ENCODE data around the gene CTNNA2.
"Not testable (repeated sequence)": the region's sequence is repeated elsewhere in the genome, so short reads cannot be mapped to it uniquely, and the experiment has no call there.

The CTNNA2 gene

DNA sequence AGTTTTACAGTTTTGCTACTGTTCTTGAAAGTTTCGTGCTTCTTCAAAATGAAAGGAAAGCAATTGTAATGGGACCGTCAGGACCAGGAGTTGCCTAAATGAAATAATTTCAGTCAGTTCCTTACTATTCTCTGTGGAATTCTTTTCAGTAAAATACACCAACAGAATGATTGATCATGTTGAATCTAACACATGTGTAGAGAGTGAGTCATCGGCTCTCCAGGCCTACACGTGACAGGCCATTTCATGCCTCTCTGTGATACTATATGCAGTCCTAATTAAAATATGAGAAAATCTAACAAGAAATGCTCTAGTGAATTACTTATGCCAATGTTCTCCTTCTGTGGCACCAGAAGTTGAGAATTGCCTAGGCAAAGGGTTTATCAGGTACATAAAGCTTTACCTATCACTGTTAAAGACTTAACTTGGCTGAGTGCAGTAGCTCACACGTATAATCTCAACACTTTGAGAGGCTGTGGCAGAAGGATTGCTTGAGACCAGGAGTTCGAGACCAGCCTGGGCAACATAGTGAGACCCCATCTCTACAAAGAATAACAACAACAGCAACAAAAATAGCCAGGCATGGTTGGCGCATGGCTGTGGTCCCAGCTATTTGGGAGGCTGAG, 592.3 kb downstream of the CTNNA2 start:
- DNase-seq, result no peak

DNA sequence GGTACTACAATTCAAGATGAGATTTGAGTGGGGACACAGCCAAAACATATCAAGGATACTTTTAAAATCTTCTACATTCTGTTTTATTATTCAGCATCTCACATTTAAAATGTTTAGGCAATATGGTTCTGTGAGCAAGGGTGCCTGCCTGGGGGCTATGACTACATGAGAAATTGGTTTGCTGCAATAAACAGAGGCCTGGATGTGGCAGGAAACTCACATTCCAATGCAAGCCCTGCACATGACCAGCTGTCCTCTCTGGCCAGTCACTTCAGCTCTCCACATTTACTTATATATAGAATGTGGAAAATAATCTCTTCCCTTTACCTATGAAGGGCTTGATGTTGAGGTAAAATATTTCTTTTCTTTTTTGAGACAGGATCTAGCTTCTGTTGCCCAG, 598.3 kb downstream of the CTNNA2 start:
- DNase-seq, result no peak

DNA sequence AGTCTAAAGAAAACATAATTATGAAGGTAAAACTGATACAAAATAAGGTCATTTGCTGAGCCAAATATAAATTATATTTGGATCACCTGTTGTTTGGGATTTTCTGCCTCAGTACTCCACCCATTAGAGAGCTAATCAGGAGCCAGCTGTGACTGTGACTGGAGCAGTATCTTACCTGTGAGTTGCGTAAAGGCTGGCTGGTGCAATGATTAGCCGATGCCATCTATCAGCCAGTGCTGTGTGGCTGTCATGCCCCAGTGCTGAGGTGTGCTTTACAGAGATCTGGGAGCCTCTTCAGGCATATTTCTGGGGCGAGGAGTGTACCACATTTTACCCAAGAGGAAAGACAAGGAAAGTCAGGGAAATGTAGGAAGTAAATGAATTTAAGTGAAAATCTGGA, 599.9 kb downstream of the CTNNA2 start:
- DNase-seq, result no peak

DNA sequence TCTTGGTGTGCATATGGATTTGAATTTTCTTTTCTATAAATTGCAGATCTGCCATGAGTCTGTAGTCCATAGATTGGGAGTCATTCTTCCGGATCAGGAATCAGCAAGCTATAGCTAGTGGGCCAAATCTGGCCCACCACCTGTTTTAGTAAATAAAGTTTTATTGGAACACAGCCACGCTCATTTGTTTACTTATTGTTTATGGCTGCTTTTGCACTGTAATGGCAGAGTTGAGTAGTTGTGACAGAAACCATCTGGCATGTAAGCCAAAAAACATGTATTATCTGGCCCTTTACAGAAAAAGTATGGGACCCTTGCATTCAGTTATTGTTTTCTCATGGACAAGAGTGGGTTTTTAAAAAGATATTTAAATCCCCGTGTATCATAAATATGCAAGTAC, 600.5 kb downstream of the CTNNA2 start:
- no peak for DNase-seq

DNA sequence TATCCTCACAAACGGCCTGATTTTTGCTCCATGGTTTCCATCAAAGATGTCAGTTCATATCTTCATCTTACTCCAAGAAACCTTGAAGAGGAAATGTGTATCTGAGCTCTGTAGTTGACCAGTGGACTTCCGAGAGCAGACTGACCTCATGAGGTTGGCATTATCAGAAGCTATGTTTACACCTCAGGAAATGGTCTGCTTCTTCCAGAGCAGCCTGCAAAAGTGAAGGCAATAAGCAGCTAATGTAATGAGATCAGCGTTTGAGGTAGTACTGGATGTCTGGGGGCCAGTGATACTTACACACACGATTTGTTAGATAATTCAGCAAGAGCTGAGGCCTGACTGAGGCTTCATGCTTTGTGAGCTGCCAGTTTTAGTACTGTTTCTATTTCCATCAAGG, 602.0 kb downstream of the CTNNA2 start:
- no peak for DNase-seq

DNA sequence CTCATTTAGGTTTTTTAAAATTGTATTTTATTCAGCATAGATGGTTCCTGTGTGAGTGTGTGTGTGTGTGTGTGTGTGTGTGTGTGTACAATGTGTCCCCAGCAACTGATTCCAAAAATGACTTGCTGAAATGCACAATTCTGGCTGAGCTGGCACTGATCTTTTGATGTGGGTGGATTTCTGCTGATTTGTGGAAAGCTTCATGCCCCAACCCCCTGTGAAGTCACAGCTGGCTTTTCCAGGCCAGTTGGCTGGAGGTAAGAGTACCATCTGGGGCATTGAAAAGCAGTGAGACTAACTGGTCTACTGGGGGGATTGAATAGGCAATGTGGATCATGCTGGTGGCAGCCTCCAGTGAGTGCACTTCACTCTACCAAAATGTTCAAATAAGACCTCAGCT, 604.5 kb downstream of the CTNNA2 start:
- no peak for DNase-seq

DNA sequence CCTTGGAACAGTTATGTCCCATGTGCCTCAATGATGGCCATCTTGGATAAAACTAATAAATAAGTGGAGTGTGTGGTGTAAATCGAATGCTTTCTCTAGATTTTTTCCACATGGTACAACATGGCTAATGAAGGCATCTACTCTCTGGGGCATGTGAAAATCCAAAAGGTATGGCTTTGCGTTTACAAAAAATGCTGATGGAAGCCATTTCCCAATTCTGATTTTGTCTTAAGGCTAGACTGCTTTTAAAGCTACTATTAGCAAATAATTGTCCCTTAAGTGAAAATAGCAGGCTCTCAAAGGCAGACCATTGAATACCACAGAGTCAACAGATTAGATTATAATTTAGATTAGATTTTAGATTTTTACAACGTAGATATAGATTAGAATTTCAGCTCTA, 608.0 kb downstream of the CTNNA2 start:
- DNase-seq, result no peak

DNA sequence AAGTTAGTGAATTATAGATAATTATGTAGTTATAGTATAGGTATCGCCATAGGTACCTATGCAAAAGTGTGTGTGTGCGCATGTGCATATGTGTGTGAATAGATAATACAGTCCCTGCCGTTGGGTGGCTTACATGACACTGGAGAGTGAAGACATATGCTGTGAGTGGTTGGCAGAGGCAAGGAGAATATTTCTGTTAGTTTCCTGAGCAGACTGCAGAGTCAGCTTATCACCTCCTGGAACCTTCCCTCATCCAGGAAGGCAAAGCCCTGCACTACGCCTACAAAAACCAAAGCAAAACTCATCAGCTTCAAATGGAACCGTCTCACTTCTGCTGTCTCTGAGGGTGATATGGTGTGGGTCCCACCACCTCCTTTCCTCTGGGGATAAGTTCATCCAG, 609.8 kb downstream of the CTNNA2 start:
- no peak for DNase-seq

DNA sequence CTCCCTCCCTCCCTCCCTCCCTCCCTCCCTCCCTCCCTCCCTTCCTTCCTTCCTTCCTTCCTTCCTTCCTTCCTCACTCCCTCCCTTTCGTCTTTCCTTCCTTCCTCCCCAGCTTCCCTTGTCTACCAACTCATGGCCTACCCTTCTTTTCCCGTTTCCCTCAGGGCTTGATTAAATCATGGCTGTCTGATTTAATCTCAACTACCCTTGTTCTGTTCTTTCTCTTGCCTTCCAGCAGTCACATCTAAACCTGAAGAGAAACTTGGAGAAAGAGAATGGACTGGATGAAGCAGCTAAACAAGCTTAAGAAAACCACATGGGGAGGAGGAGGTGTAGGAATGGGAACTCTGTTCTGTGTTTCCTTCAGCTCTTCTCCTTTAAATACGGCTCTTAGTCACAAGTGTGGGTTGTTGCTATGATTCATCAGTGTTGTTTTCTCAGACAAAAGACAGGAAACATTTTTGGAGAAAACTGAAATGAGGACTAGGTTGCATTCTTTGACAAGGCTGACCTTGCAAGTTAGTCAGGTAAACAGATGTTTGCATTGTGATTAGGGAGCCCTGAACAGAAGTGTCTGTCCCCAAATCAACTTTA, 613.8 kb downstream of the CTNNA2 start:
- no peak for DNase-seq

DNA sequence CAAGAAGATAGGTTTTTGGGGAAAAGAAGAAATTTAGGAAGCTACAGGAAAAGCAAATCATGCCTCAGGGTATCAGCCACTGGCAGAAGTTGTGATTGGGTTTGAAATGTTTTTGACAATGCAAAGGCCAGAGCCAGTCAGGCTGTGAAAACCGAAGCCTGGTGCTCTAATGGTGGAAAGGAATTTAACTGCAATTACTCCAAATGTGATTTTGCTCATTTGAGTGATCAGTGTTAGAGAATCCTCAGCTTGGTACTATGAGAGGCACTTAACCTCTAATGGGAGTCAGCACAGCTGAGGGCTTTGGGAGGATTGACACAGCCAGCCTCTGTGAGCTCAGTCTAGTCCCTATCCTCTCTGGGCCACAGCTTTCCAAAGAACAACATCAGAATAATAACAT, 615.2 kb downstream of the CTNNA2 start:
- no peak for DNase-seq

DNA sequence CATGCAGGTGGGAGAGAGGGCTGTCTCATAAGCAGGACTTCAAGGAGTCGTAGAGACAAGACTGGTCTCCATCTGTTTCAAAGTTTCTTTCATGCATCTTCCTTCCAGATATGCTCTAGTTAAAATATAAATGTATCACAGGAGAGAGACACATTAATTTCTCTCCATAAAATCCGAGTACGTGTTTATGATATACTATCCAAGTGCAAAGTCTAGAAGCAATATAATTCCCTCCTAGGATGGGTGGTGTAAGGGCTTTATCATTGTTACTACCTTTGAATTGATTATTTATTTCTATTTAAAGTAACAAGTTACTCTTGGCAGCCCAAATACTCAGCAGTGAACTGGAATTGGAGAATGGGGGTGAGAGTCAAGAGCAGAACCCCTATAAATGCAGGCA, 619.4 kb downstream of the CTNNA2 start:
- DNase-seq, result no peak

DNA sequence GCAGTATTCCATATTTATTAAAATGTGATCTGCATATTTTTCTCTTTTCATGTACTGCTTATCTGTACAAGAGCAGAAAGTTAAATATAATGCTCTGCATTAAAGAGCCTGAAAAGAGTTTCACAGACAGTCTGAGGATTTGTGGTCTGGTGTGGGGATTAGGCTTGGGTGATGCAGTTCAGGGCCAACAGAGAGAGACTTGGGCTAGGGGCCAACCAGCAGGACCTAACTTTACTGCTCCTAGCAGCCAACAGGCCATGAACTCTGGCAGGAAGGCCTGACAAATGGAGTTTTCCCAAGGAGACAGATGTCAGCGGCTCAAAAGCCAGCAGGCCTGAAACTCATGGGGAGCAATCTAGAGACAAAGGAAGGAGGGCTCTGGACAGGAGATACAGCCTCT, 622.1 kb downstream of the CTNNA2 start:
- no peak for DNase-seq

DNA sequence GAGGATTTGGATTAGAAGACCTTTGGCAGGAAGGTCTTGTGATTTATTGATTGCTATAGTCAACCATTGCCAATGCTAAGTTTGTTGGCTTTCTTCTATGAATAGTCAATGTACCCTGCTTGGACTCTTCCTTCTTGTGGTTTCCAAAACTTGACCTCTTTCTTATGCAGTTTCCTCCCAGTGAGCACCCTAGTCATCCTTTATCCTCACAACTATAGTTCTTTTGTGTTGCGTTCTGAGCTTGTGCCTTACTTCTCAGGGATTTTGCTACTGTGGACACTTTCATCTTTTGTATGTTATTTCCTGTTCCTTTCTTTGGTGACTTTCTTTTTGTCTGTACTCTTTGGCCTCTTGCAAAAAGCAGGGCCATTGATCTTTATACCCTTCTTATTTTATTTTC, 623.5 kb downstream of the CTNNA2 start:
- no peak for DNase-seq

DNA sequence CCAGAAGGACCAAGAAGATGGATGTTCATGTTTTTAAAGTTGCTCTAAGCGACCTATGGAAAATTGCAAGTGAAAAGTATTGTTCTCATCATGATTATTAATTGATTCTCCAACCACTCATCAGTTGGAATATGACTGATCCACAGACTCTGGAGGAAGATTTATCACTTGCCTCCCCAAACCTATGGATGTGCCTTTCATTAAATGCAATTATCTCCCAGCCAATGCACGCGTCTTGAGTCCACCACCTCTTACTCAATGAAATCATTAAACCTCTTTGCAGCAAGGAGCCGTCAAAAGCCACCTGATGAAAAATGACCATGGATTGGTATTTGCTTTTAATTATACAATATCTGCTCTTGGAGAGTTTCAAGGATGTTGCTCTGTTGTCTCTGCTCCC, 626.1 kb downstream of the CTNNA2 start:
- DNase-seq, result no peak

DNA sequence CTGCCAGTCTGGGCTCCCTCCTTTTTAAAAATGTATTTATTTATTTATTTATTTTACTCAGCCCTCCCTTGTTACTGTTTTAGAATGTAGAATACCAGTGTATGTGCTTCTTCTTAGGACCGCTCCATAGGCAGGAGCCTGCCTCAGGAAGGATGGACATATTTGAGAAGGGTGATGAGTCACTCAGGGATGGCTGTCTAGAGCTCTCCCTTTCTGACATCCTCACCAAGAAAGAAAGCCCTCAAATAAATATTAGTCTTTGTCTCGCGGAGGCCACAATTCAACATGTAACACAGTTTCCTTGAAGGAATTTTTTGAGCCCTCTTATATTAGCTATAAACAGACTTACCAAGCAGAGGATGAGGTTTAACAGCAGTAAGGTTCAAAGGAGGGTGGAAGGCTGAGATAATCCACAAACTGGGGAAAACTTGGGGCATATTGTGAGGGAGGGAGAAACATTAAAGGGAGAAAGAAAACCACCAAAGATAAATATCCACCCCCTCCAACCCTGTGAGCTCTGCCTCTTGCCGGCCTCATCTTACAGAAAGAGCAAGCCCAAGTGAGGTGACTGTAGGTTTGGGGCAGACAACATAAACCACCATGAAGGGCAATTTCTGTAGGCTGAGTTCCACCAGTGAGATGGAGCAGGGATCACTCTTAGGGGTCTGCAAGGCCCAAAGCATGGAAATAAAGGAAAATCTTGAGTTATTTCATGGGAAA, 628.3 kb downstream of the CTNNA2 start:
- DNase-seq, result no peak

DNA sequence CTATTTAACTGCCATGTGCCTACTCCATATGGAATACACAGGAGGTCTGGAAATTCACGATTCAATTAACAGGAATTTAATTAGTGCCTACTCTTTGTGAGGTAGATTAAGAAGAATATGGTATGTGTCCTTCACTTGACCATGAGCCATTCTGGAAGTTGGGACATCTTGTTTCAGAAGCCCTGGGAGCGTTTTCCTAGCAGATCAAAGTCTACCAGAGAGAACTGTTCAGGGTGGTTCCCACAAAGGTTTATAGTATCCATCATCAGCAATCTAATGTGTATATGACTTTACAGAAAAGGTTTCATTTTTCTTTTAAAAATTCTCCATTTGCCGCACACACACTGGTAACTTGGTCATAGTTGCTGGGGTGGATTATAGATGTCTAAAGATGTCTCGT, 632.6 kb downstream of the CTNNA2 start:
- no peak for DNase-seq

DNA sequence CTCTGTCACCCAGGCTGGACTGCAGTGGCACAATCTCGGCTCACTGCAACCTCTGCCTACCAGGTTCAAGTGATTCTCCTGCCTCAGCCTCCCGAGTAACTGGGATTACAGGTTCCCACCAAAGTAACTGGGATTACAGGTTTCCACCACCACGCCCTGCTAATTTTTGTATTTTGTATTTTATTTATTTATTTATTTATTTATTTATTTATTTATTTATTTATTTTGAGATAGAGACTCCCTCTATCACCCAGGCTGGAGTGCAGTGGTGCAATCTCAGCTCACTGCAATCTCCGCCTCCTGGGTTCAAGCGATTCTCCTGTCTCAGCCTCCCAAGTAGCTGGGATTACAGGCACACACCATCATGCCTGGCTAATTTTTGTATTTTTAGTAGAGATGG, 633.9 kb downstream of the CTNNA2 start:
- DNase-seq, result not testable (repeated sequence)

DNA sequence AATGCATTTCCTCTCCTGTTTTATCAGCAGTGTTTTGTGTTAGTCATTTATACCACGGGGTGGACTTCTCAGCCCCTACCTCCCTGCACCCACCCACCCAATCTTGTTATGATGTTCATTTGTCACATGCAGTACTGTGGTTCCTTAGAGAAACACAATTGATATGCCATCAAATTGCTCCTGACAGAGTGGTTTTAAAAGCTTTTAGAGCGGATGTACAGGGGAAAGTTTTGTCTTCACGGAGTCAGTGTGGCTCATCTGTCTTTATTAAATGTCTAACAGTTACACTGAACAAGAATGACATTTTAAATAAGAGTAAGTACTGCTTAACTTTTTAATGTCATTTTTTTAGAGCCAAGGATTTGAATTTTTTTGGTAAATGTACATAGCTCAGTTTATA, 634.8 kb downstream of the CTNNA2 start:
- no peak for DNase-seq

DNA sequence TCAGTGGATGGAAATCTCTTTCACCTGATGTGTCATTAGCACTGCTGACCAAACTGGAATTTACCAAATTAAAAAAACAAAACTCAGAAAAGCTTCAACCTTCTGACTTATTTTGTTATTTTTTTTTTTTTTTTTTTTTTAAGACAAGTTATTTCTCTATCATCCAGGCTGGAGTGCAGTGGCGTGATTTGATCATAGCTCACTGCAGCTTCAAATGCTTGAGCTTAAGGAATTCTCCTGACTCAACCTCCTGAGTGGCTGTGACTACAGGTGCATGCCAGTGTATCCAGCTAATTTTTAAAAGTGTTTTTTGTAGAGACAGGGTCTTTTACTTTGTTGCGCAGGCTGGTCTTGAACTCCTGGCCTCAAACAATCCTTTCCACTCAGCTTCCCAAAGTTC, 636.1 kb downstream of the CTNNA2 start:
- no peak for DNase-seq

DNA sequence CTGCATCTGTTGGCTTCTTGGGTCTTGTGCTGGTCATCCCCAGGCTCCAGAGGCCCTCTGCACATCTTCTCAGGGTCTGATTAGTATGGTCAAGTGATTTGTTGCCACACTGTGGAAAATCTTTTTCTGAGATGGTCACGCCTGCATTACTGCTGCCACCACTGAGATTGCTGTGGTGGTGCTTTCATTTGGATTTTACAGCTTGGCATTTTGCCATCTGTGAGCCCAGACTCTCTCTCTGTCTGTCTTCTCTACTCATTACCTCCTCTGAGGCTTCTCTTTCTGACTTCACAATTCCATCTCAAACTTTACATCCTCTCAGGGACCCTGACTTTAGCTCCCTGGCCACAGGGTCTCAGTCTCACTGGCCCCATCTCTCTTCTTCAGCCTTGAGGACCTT, 637.1 kb downstream of the CTNNA2 start:
- no peak for DNase-seq

DNA sequence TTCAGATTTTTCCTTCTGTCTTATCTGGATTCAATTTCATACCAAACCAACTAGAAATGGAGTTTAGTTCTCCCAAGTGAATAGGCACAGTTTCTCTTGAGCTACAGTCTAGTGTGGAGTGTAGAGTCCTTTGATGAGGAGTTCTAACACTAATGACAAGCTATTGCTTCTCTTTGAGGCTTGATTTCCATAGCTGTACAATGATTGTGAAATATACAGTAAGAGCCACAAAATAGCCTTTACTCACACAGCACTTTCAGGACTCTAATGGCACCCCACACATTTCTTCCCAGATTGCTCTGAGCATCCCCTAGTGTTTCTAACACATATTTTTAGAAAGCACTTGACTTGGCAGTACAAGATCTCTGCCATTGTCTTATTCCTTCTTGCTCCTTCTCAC, 638.4 kb downstream of the CTNNA2 start:
- no peak for DNase-seq

DNA sequence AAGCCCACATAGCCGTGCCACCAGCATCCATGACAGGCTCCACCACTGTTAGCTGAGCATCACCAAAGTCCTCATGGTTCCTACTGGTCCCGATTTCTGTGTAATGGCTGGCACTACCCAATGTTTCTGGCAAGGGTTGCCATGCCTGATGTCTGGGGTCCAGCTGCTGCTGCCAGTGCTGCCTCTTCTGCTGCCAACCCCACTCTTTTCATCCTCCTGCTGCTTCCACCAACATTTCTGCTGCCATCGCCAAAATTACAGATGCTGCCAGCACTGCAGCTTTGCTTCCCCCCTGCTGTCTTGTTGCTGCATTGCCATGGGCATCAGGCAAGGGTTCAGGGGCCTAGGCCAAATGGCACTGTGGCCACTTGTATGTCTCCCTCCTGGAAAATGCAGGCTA, 638.8 kb downstream of the CTNNA2 start:
- DNase-seq, result no peak

DNA sequence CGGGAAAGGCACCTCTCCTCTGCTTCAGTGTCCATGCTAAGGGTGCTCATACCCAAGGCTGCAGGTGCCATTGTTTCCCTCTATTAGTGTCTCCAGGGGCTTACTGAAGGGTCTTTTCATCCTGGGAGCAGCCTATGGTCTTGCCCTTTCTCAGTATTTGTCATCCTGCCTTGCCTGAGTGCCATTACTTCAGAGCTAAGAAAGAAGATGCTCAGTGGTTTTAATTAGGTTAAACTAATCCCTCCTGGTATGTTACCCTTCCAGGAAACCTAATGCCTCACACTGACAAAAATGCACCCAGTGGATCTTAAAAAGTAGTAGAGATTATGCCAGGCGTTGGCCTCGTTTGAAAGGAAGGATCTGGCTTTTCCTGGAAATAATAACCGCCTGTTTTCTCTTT, 640.3 kb downstream of the CTNNA2 start:
- DNase-seq, result no peak

DNA sequence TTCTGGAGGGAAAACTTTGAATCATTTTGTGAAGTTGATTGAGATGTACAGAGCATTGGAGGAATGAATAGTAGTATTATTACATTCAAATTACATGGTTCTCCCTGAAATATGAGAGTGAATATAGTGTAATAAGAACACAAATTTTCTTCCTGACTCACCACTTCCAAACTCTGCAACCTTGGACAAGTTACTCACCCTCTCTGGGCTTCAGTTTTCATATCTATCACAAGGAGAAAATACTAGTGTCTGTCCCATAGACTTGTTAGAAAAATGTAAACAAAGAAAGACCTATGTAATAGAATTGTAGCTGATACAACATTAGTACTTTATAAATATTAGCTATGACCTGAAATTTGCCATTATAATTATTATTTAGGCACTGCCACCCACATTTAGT, 640.9 kb downstream of the CTNNA2 start:
- no peak for DNase-seq

Measured in NCI-H187 treated with DMSO at 0.1 percent for 48 hours (cell line).